Measurements from ENCODE around the gene NCAPD3.

NCAPD3 gene

DNA sequence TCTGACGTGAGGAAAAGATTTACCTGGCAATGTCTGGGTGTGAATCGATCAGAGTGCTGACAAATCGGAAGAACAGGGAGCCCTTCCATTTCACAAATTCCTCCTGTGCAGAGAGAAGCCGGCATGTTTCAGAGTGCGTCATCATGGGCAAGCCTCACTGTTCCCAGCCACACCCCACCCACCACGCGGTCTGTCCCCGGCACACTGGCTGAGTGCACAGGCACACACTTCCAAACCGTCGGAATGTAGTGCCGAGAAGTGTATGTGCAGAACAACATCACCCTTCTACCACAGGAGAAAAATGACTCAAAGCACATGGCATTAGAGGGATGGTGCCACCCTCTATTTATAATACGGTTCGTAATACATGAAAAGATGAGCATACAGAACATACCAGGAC lies 47.5 kb downstream of the NCAPD3 start:
- TF ChIP-seq, protein P1, sequence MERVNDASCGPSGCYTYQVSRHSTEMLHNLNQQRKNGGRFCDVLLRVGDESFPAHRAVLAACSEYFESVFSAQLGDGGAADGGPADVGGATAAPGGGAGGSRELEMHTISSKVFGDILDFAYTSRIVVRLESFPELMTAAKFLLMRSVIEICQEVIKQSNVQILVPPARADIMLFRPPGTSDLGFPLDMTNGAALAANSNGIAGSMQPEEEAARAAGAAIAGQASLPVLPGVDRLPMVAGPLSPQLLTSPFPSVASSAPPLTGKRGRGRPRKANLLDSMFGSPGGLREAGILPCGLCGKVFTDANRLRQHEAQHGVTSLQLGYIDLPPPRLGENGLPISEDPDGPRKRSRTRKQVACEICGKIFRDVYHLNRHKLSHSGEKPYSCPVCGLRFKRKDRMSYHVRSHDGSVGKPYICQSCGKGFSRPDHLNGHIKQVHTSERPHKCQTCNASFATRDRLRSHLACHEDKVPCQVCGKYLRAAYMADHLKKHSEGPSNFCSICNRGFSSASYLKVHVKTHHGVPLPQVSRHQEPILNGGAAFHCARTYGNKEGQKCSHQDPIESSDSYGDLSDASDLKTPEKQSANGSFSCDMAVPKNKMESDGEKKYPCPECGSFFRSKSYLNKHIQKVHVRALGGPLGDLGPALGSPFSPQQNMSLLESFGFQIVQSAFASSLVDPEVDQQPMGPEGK (CRISPR knock-in tag; IDR thresholded peaks at IDR 0.05; ENCODE audit: borderline replicate concordance): no peak
- TF ChIP-seq, protein P2, sequence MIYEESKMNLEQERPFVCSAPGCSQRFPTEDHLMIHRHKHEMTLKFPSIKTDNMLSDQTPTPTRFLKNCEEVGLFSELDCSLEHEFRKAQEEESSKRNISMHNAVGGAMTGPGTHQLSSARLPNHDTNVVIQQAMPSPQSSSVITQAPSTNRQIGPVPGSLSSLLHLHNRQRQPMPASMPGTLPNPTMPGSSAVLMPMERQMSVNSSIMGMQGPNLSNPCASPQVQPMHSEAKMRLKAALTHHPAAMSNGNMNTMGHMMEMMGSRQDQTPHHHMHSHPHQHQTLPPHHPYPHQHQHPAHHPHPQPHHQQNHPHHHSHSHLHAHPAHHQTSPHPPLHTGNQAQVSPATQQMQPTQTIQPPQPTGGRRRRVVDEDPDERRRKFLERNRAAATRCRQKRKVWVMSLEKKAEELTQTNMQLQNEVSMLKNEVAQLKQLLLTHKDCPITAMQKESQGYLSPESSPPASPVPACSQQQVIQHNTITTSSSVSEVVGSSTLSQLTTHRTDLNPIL (CRISPR knock-in tag; IDR thresholded peaks at IDR 0.05; ENCODE audit: low read depth): no peak
- TF ChIP-seq RARB (CRISPR knock-in tag; IDR thresholded peaks at IDR 0.05) (no peak), ZFP3 (CRISPR knock-in tag; IDR thresholded peaks at IDR 0.05) (no peak), ZFP30 (CRISPR knock-in tag; IDR thresholded peaks at IDR 0.05) (no peak), ESRRG (CRISPR knock-in tag; IDR thresholded peaks at IDR 0.05) (no peak), ARNTL (CRISPR knock-in tag; IDR thresholded peaks at IDR 0.05; ENCODE audit: borderline replicate concordance, low read depth) (no peak), ZNF70 (CRISPR knock-in tag; IDR thresholded peaks at IDR 0.05) (no peak), GLIS3 (CRISPR knock-in tag; IDR thresholded peaks at IDR 0.05) (no peak), OSR1 (CRISPR knock-in tag; IDR thresholded peaks at IDR 0.05) (no peak), ZNF8 (CRISPR knock-in tag; IDR thresholded peaks at IDR 0.05) (no peak)
- TF ChIP-seq, protein P3, sequence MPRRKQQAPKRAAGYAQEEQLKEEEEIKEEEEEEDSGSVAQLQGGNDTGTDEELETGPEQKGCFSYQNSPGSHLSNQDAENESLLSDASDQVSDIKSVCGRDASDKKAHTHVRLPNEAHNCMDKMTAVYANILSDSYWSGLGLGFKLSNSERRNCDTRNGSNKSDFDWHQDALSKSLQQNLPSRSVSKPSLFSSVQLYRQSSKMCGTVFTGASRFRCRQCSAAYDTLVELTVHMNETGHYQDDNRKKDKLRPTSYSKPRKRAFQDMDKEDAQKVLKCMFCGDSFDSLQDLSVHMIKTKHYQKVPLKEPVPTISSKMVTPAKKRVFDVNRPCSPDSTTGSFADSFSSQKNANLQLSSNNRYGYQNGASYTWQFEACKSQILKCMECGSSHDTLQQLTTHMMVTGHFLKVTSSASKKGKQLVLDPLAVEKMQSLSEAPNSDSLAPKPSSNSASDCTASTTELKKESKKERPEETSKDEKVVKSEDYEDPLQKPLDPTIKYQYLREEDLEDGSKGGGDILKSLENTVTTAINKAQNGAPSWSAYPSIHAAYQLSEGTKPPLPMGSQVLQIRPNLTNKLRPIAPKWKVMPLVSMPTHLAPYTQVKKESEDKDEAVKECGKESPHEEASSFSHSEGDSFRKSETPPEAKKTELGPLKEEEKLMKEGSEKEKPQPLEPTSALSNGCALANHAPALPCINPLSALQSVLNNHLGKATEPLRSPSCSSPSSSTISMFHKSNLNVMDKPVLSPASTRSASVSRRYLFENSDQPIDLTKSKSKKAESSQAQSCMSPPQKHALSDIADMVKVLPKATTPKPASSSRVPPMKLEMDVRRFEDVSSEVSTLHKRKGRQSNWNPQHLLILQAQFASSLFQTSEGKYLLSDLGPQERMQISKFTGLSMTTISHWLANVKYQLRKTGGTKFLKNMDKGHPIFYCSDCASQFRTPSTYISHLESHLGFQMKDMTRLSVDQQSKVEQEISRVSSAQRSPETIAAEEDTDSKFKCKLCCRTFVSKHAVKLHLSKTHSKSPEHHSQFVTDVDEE (CRISPR knock-in tag; IDR thresholded peaks at IDR 0.05): no peak
- TF ChIP-seq, protein P4, sequence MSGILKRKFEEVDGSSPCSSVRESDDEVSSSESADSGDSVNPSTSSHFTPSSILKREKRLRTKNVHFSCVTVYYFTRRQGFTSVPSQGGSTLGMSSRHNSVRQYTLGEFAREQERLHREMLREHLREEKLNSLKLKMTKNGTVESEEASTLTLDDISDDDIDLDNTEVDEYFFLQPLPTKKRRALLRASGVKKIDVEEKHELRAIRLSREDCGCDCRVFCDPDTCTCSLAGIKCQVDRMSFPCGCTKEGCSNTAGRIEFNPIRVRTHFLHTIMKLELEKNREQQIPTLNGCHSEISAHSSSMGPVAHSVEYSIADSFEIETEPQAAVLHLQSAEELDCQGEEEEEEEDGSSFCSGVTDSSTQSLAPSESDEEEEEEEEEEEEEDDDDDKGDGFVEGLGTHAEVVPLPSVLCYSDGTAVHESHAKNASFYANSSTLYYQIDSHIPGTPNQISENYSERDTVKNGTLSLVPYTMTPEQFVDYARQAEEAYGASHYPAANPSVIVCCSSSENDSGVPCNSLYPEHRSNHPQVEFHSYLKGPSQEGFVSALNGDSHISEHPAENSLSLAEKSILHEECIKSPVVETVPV (CRISPR knock-in tag; IDR thresholded peaks at IDR 0.05): no peak
- no peak for ATAC-seq

DNA sequence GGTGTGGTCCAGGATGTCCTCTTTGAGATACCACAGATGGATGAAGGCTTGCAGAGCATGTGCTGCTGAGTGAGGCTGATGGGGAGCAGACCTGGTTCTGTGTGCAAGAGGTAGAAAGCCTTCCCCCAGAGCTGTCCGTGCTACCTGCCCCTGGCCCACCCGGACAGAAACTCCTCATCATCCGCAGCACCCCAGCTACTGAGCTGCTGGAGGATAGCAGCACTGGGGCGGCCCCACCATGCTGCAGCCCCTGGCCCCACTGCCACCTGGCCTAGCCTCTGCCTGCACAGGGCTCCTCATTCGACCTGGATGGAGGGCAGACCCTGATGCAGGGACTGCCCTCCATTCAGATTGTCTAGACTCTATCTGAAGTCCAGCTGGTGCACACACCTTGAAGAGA lies 50.5 kb downstream of the NCAPD3 start:
- ATAC-seq: no peak
- no peak for TF ChIP-seq ARNTL (CRISPR knock-in tag; IDR thresholded peaks at IDR 0.05; ENCODE audit: borderline replicate concordance, low read depth)
- no peak for TF ChIP-seq ESRRG (CRISPR knock-in tag; IDR thresholded peaks at IDR 0.05)
- no peak for TF ChIP-seq GLIS3 (CRISPR knock-in tag; IDR thresholded peaks at IDR 0.05)
- no peak for TF ChIP-seq ZNF8 (CRISPR knock-in tag; IDR thresholded peaks at IDR 0.05)
- TF ChIP-seq, protein P4 (CRISPR knock-in tag; IDR thresholded peaks at IDR 0.05): no peak
- TF ChIP-seq, protein P1 (CRISPR knock-in tag; IDR thresholded peaks at IDR 0.05; ENCODE audit: borderline replicate concordance): no peak
- TF ChIP-seq TOX (CRISPR knock-in tag; IDR thresholded peaks at IDR 0.05; ENCODE audit: borderline replicate concordance): no peak
- TF ChIP-seq TCF4 (CRISPR knock-in tag; IDR thresholded peaks at IDR 0.05; ENCODE audit: borderline replicate concordance): no peak
- TF ChIP-seq ZNF70 (CRISPR knock-in tag; IDR thresholded peaks at IDR 0.05): no peak
- no peak for TF ChIP-seq PPARA (CRISPR knock-in tag; IDR thresholded peaks at IDR 0.05; ENCODE audit: borderline replicate concordance)
- TF ChIP-seq, protein P2 (CRISPR knock-in tag; IDR thresholded peaks at IDR 0.05; ENCODE audit: low read depth): no peak
